ENCODE results near the gene TMEM207. TPM values are rescaled to one million over a fixed set of nuclear protein-coding genes. Genes with fewer than 3 reads are reported as not detected.

TMEM207 gene
- not detected in 5 replicates for total RNA-seq (2022; extraction: Qiagen RNA extraction; ENCODE audit: low read depth)

GRCh38 chr3:190449801-190450200 is at the start of gene TMEM207:
TMEM207 (minus strand) TSS chr3:190449901; CDS start chr3:190449809, 92 bp downstream.

GRCh38 chr3:190387578-190388213 is 62.0 kb downstream of the TMEM207 start, which contains the start of gene CLDN16:
CLDN16 (plus strand) TSS chr3:190388163; CDS start chr3:190388330, 167 bp downstream.

Other genes with a start within 250 kb of the TMEM207 start
- 28.6 to 35.6 TPM (median 30.3 TPM) in 5 replicates for gene CLDN1, start 127.5 kb downstream of the TMEM207 start, total RNA-seq (2022; extraction: Qiagen RNA extraction; ENCODE audit: low read depth)
- gene CLDN16, start 61.7 kb downstream of the TMEM207 start, total RNA-seq (2022; extraction: Qiagen RNA extraction; ENCODE audit: low read depth) = 0.06 to 0.11 TPM in 2 of 5 replicates, not detected in the others
- gene IL1RAP, start 64.2 kb upstream of the TMEM207 start, total RNA-seq (2022; extraction: Qiagen RNA extraction; ENCODE audit: low read depth) = 5.9 to 7.8 TPM (median 6.0 TPM) in 5 replicates